SK-N-SH (cell line): ENCODE measurements around the gene LKAAEAR1.

Experiments
- CTCF ChIP-seq: fragments of 200-600 bp; sonication (generic); IDR thresholded peaks from 2 replicates; pipeline ENCODE4 v1.6.1; 2017; ENCODE audit warnings: antibody characterized with exemption, mild to moderate bottlenecking, moderate library complexity
- RCOR1 ChIP-seq: fragments of 150-350 bp; IDR thresholded peaks from 2 replicates; pipeline ENCODE4 v1.6.1; 2017; ENCODE audit warnings: antibody characterized with exemption, low read length
- YY1 ChIP-seq: IDR thresholded peaks from 2 replicates; pipeline ENCODE4 v1.4.0; 2012; ENCODE audit warnings: low read depth, mild to moderate bottlenecking

DNA sequence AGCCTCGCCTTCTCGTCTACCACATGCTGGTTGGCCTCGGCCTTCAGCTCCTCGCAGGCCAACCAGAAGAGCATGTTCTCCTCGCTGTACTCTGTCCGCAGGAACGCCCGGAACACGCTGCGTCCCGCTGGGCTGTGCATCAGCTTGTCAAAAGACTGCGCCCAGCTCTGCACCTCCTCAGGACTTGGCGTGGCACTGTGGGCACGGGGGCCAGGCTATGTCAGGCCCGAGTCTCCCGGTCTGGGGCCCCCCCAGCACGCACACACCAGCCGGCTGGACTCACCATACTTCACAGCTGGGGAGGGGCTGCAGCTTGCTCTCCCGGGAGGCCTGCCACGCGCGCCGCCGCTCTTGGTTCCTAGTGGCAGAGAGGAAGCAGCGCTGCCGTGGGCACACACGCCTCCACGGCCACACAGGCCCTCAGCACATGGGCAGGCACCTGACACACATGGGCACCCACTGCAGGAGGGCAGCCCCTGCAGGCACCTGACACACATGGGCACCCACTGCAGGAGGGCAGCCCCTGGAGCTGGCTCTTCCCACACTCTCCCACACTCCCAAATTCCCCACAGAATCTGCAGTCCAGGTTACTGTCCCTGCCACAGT is 9.9 kb downstream of the LKAAEAR1 start:
- no peak for TF ChIP-seq RCOR1
- TF ChIP-seq YY1 = no peak
- TF ChIP-seq CTCF = no peak
